K562 (cell line): Measurements from ENCODE around the gene HNRNPA2B1. TPM values are rescaled to one million over a fixed set of nuclear protein-coding genes. Genes with fewer than 3 reads are reported as not detected.
A peak's percentile ranks its signal among the peaks of the same experiment; 100 is the strongest.

Source experiments
- CCNT2 ChIP-seq: IDR thresholded peaks from 2 replicates; pipeline ENCODE4 v1.6.1; 2011; ENCODE audit warnings: borderline replicate concordance, low read depth, mild to moderate bottlenecking, moderate library complexity, mixed read lengths, low read length; ENCODE audit not compliant: insufficient read length; ENCODE audit errors: extremely low read depth
- CREBBP ChIP-seq: IDR thresholded peaks from one replicate; pipeline ENCODE4 v1.6.1; 2012; ENCODE audit warnings: low read depth, mild to moderate bottlenecking, control low read depth, inconsistent platforms, low read length
- FUS ChIP-seq: fragments of 200-400 bp; formaldehyde crosslinking; optimal IDR thresholded peaks from 2 replicates; pipeline ENCODE3; 2017; ENCODE audit warnings: low read depth, low read length
- HCFC1 ChIP-seq: IDR thresholded peaks from 2 replicates; pipeline ENCODE4 v1.6.1; 2012; ENCODE audit warnings: low read depth, low read length, improper control_type of control experiment
- KAT8 ChIP-seq: fragments of 450-650 bp; IDR thresholded peaks from 2 replicates; pipeline ENCODE4 v1.6.1; 2016; ENCODE audit warnings: low read depth, mild to moderate bottlenecking
- POLR2AphosphoS5 ChIP-seq: IDR thresholded peaks from 2 replicates; pipeline ENCODE4 v1.6.1; 2011; ENCODE audit warnings: mild to moderate bottlenecking, low read depth, low read length, moderate library complexity; ENCODE audit not compliant: control insufficient read depth, insufficient read depth
- RBM22 ChIP-seq: fragments of 200-400 bp; formaldehyde crosslinking; IDR thresholded peaks from 2 replicates; pipeline ENCODE4 v1.6.1; 2018; ENCODE audit warnings: low read length, low read depth; ENCODE audit not compliant: poor library complexity, severe bottlenecking
- RNF2 ChIP-seq: sonication (generic); IDR thresholded peaks from 2 replicates; pipeline ENCODE4 v1.6.1; 2016
- SNRNP70 ChIP-seq: fragments of 200-400 bp; formaldehyde crosslinking; optimal IDR thresholded peaks from 2 replicates; pipeline ENCODE3; 2017; ENCODE audit warnings: low read depth, low read length
- SRSF3 ChIP-seq: fragments of 200-400 bp; formaldehyde crosslinking; IDR thresholded peaks from 2 replicates; pipeline ENCODE4 v1.6.1; 2016; ENCODE audit warnings: mild to moderate bottlenecking, low read length, moderate library complexity; ENCODE audit not compliant: insufficient read depth
- TRIM24 ChIP-seq, 2 experiments: fragments of 450-650 bp; IDR thresholded peaks; 2 replicates each; pipeline ENCODE4 v1.6.1; 2016
- TRIM28 ChIP-seq: fragments of 450-650 bp; IDR thresholded peaks from 2 replicates; pipeline ENCODE4 v1.6.1; 2017
- ZNF695 ChIP-seq: fragments of 450-650 bp; formaldehyde crosslinking; IDR thresholded peaks from 2 replicates; pipeline ENCODE4 v1.4.0; 2020; ENCODE audit warnings: mild to moderate bottlenecking, moderate library complexity
- polyA plus RNA-seq, 8 experiments: library from polyadenylated mRNA; depleted of rRNA in 4 of 8; stranded (reverse) in 5 of 8; unstranded in 3 of 8; fragments of >200 nt; fragmentation: Nextera tagmentation in 2 of 8; fragmentation: Illumina TruSeq in 1 of 8; extraction: Ambion mirVana in 2 of 8; extraction: Trizol in 1 of 8; gene quantifications; 2 replicates each; pipeline versions ENCODE4 v1.2.1 to v1.2.3, GENCODE V29; 2011 to 2014; ENCODE audit warnings: inconsistent platforms in 1 of 8, missing spikeins in 1 of 8
- total RNA-seq, 7 experiments: library from RNA; depleted of rRNA in 6 of 7; stranded (reverse); fragments of >200 nt in 6 of 7; fragmentation: Illumina TruSeq in 2 of 7; extraction: Trizol in 2 of 7; gene quantifications; 2 replicates each; pipeline versions ENCODE4 v1.2.1 to v1.2.3, GENCODE V29; 2011 to 2021; ENCODE audit warnings: low replicate concordance in 1 of 7
- TF ChIP-seq, protein P1 (sequence below), 2 experiments: fragments of 150-350 bp in 1 of 2; IDR thresholded peaks; 2 replicates each; pipeline ENCODE4 v1.6.1; 2012 to 2016; ENCODE audit warnings: low read depth in 2 of 2, low read length in 2 of 2, mild to moderate bottlenecking in 1 of 2, moderate library complexity in 1 of 2
- TF ChIP-seq, protein P2 (sequence below): sonication (generic); formaldehyde crosslinking; IDR thresholded peaks from 2 replicates; pipeline ENCODE4 v1.8.1; 2023; ENCODE audit warnings: mild to moderate bottlenecking, missing genetic modification reagents, moderate library complexity
- TF ChIP-seq, protein P3 (sequence below), 2 experiments: fragments of 450-650 bp in 1 of 2; sonication (generic) in 1 of 2; formaldehyde crosslinking in 1 of 2; IDR thresholded peaks in 1 of 2; conservative IDR thresholded peaks in 1 of 2; 2 replicates each; pipeline versions ENCODE4 v1.6.1 to v1.8.1; 2016 to 2023; ENCODE audit warnings: mild to moderate bottlenecking in 2 of 2, moderate library complexity in 2 of 2, inconsistent platforms in 1 of 2, missing genetic modification reagents in 1 of 2
- TF ChIP-seq, protein P4 (sequence below): fragments of 450-650 bp; formaldehyde crosslinking; IDR thresholded peaks from 2 replicates; pipeline ENCODE4 v1.4.0; 2020; ENCODE audit warnings: mild to moderate bottlenecking, moderate library complexity
- TF ChIP-seq, protein P5 (sequence below): fragments of 450-650 bp; formaldehyde crosslinking; IDR thresholded peaks from 2 replicates; pipeline ENCODE4 v1.4.0; 2020; ENCODE audit warnings: mild to moderate bottlenecking, moderate library complexity

HNRNPA2B1 gene
- total and polyA plus RNA-seq, 9 of the 15 experiments (the other 6 are each of a cell fraction or from before 2014, with no cell fraction given) = 630 to 1,989 (median 865) TPM

DNA sequence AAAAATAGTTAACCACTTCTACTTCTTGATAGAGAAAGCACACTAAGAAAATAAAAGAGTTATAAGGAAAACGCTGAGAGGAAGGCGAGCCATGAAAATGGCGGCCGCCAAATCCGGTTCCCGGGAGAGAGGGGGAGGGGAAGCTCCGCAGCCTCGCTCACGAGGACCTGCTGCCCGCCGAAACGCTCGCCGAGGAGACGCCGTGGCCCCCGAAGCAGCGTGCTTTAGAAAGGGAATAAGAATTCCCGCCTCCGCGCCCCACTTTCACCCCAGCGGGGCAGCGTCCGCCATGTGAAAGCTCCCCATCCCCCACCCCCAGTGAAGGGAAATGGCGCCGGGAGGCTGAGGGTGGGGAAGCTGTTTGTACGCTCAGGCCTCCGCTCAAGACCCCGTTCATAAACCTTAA, 505 bp downstream of the HNRNPA2B1 start (continued):
- TF ChIP-seq RBM22 = peak; percentile 99
- TF ChIP-seq KAT8 = peak; percentile 95
- peak; percentile 5; the same call in 1 of the 2 replicates for TF ChIP-seq POLR2AphosphoS5
- TF ChIP-seq, protein P1, sequence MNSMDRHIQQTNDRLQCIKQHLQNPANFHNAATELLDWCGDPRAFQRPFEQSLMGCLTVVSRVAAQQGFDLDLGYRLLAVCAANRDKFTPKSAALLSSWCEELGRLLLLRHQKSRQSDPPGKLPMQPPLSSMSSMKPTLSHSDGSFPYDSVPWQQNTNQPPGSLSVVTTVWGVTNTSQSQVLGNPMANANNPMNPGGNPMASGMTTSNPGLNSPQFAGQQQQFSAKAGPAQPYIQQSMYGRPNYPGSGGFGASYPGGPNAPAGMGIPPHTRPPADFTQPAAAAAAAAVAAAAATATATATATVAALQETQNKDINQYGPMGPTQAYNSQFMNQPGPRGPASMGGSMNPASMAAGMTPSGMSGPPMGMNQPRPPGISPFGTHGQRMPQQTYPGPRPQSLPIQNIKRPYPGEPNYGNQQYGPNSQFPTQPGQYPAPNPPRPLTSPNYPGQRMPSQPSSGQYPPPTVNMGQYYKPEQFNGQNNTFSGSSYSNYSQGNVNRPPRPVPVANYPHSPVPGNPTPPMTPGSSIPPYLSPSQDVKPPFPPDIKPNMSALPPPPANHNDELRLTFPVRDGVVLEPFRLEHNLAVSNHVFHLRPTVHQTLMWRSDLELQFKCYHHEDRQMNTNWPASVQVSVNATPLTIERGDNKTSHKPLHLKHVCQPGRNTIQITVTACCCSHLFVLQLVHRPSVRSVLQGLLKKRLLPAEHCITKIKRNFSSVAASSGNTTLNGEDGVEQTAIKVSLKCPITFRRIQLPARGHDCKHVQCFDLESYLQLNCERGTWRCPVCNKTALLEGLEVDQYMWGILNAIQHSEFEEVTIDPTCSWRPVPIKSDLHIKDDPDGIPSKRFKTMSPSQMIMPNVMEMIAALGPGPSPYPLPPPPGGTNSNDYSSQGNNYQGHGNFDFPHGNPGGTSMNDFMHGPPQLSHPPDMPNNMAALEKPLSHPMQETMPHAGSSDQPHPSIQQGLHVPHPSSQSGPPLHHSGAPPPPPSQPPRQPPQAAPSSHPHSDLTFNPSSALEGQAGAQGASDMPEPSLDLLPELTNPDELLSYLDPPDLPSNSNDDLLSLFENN (IDR thresholded peaks at IDR 0.05; ENCODE audit: low read depth in 2 of 2, low read length in 2 of 2) = 0 out of 4 replicates have a peak, but pooled peaks of 1 of the 2 experiments have one; percentile 6
- 0 out of 2 replicates have a peak, but pooled peaks have one; percentile 48 for TF ChIP-seq ZNF695
- TF ChIP-seq, protein P2, sequence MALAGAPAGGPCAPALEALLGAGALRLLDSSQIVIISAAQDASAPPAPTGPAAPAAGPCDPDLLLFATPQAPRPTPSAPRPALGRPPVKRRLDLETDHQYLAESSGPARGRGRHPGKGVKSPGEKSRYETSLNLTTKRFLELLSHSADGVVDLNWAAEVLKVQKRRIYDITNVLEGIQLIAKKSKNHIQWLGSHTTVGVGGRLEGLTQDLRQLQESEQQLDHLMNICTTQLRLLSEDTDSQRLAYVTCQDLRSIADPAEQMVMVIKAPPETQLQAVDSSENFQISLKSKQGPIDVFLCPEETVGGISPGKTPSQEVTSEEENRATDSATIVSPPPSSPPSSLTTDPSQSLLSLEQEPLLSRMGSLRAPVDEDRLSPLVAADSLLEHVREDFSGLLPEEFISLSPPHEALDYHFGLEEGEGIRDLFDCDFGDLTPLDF (CRISPR knock-in tag) = 0 out of 2 replicates have a peak, but pooled peaks have one; percentile 60
- TF ChIP-seq HCFC1 = 0 out of 2 replicates have a peak, but pooled peaks have one; percentile 0
- no peak for TF ChIP-seq SRSF3
- peak; percentile 12 to 74; a peak in 2 of 4 replicates for TF ChIP-seq TRIM24 (IDR thresholded peaks at IDR 0.05)
- TF ChIP-seq FUS = peak; percentile 54
- TF ChIP-seq CREBBP = no peak
- TF ChIP-seq TRIM28 = no peak
- TF ChIP-seq SNRNP70 = peak; percentile 80
- TF ChIP-seq, protein P3, sequence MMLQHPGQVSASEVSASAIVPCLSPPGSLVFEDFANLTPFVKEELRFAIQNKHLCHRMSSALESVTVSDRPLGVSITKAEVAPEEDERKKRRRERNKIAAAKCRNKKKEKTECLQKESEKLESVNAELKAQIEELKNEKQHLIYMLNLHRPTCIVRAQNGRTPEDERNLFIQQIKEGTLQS (IDR thresholded peaks at IDR 0.05) = no peak
- TF ChIP-seq, protein P3 (CRISPR knock-in tag; conservative IDR thresholded peaks at IDR 0.05) = 0 out of 2 replicates have a peak, but pooled peaks have one; percentile 59
- TF ChIP-seq, protein P4, sequence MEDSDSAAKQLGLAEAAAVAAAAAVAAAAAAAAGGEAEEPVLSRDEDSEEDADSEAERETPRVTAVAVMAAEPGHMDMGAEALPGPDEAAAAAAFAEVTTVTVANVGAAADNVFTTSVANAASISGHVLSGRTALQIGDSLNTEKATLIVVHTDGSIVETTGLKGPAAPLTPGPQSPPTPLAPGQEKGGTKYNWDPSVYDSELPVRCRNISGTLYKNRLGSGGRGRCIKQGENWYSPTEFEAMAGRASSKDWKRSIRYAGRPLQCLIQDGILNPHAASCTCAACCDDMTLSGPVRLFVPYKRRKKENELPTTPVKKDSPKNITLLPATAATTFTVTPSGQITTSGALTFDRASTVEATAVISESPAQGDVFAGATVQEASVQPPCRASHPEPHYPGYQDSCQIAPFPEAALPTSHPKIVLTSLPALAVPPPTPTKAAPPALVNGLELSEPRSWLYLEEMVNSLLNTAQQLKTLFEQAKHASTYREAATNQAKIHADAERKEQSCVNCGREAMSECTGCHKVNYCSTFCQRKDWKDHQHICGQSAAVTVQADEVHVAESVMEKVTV (CRISPR knock-in tag) = peak; percentile 19
- peak; percentile 67 for TF ChIP-seq RNF2
- peak; percentile 78 for TF ChIP-seq CCNT2
- TF ChIP-seq, protein P5, sequence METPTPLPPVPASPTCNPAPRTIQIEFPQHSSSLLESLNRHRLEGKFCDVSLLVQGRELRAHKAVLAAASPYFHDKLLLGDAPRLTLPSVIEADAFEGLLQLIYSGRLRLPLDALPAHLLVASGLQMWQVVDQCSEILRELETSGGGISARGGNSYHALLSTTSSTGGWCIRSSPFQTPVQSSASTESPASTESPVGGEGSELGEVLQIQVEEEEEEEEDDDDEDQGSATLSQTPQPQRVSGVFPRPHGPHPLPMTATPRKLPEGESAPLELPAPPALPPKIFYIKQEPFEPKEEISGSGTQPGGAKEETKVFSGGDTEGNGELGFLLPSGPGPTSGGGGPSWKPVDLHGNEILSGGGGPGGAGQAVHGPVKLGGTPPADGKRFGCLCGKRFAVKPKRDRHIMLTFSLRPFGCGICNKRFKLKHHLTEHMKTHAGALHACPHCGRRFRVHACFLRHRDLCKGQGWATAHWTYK (CRISPR knock-in tag) = peak; percentile 95
